RWPE1 (cell line): Measurements from ENCODE around the gene INO80.
A peak's percentile ranks its signal among the peaks of the same experiment; 100 is the strongest.

Experiments
- CTCF ChIA-PET: fragments of 350-600 bp; sonication (Branson Sonifier 250); formaldehyde crosslinking; extraction: SDS; loops from one replicate; lab custom pipeline; 2021; lab: Yijun Ruan, JAX
- POLR2A ChIA-PET: fragments of 400-600 bp; formaldehyde crosslinking; extraction: SDS; loops from one replicate; lab custom pipeline; 2020; ENCODE audit warnings: antibody characterized with exemption; ENCODE audit not compliant: low non-redundant PET; lab: Yijun Ruan, JAX
- DNase-seq: peaks from one replicate; pipeline ENCODE4 v3.0.0; 2012; ENCODE audit warnings: low spot score
- H3K27ac ChIP-seq: fragments of 450-650 bp; 2 replicates; pipeline ENCODE4 v1.5.1; 2017
- CTCF ChIP-seq: fragments of 450-650 bp; conservative IDR thresholded peaks from 2 replicates; pipeline ENCODE4 v1.5.1; 2017; ENCODE audit warnings: low read depth, mild to moderate bottlenecking

The INO80 gene

GRCh38 chr15:41024131-41024530 lies 91.9 kb downstream of the INO80 start:
- POLR2A ChIA-PET: no interaction called here
- H3K27ac ChIP-seq: no peak overlapping the region
- CTCF ChIA-PET: interaction anchor here (0.5 to 3.9 kb wide), 4 partner anchors 93 to 145 kb away, joined by 3 to 24 read pairs (median 6); no protein-coding TSS in a partner anchor
- DNase-seq: no peak
- no peak for TF ChIP-seq CTCF

- TF ChIP-seq CTCF: peak; percentile 75
- H3K27ac ChIP-seq: no peak overlapping the region
- ChIA-PET CTCF (interaction anchor here (0.6 to 3.9 kb wide), 6 partner anchors 32 to 492 kb away, joined by 3 to 24 read pairs (median 4); no protein-coding TSS in a partner anchor), POLR2A (interaction anchor here (0.6 kb wide), 1 partner anchor 81 kb away, joined by 3 read pairs; no protein-coding TSS in a partner anchor)
- peak; percentile 50 for DNase-seq
Measured at GRCh38 chr15:41022487-41023090, 93.5 kb downstream of the INO80 start.

GRCh38 chr15:41020829-41021228 lies 95.3 kb downstream of the INO80 start:
- H3K27ac ChIP-seq: no peak overlapping the region
- TF ChIP-seq CTCF: no peak
- ChIA-PET CTCF (no interaction called here), POLR2A (no interaction called here)
- DNase-seq: no peak

- no peak for TF ChIP-seq CTCF
- ChIA-PET CTCF (no interaction called here), POLR2A (no interaction called here)
- no peak overlapping the region for H3K27ac ChIP-seq
- no peak for DNase-seq
Measured at GRCh38 chr15:41020311-41020710, 95.8 kb downstream of the INO80 start.

GRCh38 chr15:41019174-41019573 lies 96.9 kb downstream of the INO80 start:
- no peak for TF ChIP-seq CTCF
- POLR2A ChIA-PET: no interaction called here
- CTCF ChIA-PET: interaction anchor here (0.5 to 2.4 kb wide), 9 partner anchors 10 to 230 kb away, joined by 4 to 10 read pairs (median 7); partner anchors contain the start of gene DLL4
- no peak for DNase-seq
- no peak overlapping the region for H3K27ac ChIP-seq

- H3K27ac ChIP-seq: no peak overlapping the region
- POLR2A ChIA-PET: no interaction called here
Measured at GRCh38 chr15:41018534-41018933, 97.5 kb downstream of the INO80 start.

More at GRCh38 chr15:41018534-41018933, 97.5 kb downstream of the INO80 start:
- CTCF ChIA-PET: interaction anchor here (0.5 to 2.4 kb wide), 10 partner anchors 10 to 231 kb away, joined by 3 to 10 read pairs (median 6); partner anchors contain the start of gene DLL4
- peak; percentile 15 for DNase-seq
- TF ChIP-seq CTCF: peak; percentile 41
